ENCODE measurements around the gene LRPAP1. TPM values are rescaled to one million over a fixed set of nuclear protein-coding genes. Genes with fewer than 3 reads are reported as not detected.

The LRPAP1 gene
- total RNA-seq, 1 donor: 82.9 TPM

DNA sequence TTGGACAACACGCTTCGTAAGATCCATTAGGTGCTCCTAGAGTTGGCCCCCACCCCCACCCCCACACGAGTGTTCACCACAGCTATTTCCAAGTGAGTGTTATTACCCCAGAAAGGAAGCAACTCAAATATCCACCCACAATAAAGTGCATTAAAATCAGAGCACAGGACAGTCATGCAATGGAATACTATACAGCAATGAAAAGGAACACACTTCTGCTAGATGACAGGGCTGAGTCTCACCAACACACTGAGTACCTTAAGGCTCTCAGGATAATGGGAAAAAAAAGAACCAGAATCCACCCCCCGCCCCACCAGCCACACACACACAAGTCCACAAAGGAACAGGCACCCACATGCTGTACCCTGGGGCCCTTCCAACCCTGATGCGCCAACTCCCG, 21.0 kb downstream of the LRPAP1 start:
- no peak overlapping the region for H3K27ac ChIP-seq (ENCODE audit: low read depth, low read length)
- DNase-seq (ENCODE audit: insufficient read length, low spot score, missing footprints): no peak
- H3K36me3 ChIP-seq (ENCODE audit: insufficient read depth, low read length): peaks cover 50% of the 10 kb centered on the region
- no peaks in the 10 kb centered on the region for H3K27me3 ChIP-seq (ENCODE audit: insufficient read depth, low read length)
- no peaks in the 10 kb centered on the region for H3K79me2 ChIP-seq (ENCODE audit: insufficient read depth, low read length)
- TF ChIP-seq, protein P1, sequence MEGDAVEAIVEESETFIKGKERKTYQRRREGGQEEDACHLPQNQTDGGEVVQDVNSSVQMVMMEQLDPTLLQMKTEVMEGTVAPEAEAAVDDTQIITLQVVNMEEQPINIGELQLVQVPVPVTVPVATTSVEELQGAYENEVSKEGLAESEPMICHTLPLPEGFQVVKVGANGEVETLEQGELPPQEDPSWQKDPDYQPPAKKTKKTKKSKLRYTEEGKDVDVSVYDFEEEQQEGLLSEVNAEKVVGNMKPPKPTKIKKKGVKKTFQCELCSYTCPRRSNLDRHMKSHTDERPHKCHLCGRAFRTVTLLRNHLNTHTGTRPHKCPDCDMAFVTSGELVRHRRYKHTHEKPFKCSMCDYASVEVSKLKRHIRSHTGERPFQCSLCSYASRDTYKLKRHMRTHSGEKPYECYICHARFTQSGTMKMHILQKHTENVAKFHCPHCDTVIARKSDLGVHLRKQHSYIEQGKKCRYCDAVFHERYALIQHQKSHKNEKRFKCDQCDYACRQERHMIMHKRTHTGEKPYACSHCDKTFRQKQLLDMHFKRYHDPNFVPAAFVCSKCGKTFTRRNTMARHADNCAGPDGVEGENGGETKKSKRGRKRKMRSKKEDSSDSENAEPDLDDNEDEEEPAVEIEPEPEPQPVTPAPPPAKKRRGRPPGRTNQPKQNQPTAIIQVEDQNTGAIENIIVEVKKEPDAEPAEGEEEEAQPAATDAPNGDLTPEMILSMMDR (IDR thresholded peaks at IDR 0.05; ENCODE audit: extremely low read depth, low read depth, low read length): no peak
- no peak overlapping the region for H2AFZ ChIP-seq (ENCODE audit: low read length)
- no peak overlapping the region for H3K4me2 ChIP-seq (ENCODE audit: insufficient read depth, low read length)
- no peaks in the 10 kb centered on the region for H3K9me3 ChIP-seq (ENCODE audit: low read depth, low read length)
- H3K4me1 ChIP-seq (ENCODE audit: insufficient read depth, low read length): no peaks in the 10 kb centered on the region
- H3K4me3 ChIP-seq (ENCODE audit: insufficient read depth, low read length): no peak overlapping the region
- H4K20me1 ChIP-seq (ENCODE audit: insufficient read depth, low read length): peaks cover 9% of the 10 kb centered on the region

DNA sequence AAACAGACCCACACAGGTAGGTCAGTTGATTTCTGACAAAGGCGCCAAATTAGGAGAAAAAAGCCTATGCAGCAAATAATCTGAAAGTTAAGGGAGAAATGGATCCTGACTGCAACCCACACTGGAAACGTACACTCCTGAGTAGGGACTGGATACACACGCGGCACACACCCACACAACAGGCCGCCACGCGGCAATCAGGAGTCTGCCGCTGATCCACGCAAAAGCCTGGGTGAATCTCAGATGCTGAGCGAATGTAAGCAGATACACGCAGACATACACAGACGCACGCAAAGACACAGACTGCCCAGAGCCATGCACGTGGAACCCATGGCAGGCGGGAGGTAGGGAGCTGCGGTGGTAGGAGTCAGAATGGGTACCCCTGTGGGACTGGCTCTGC, 21.7 kb downstream of the LRPAP1 start:
- H3K27me3 ChIP-seq (ENCODE audit: insufficient read depth, low read length): no peaks in the 10 kb centered on the region
- no peak for DNase-seq (ENCODE audit: insufficient read length, low spot score, missing footprints)
- H3K27ac ChIP-seq (ENCODE audit: low read depth, low read length): no peak overlapping the region
- H2AFZ ChIP-seq (ENCODE audit: low read length): no peak overlapping the region
- no peaks in the 10 kb centered on the region for H3K4me1 ChIP-seq (ENCODE audit: insufficient read depth, low read length)
- H4K20me1 ChIP-seq (ENCODE audit: insufficient read depth, low read length): peaks cover 9% of the 10 kb centered on the region
- peaks cover 45% of the 10 kb centered on the region for H3K36me3 ChIP-seq (ENCODE audit: insufficient read depth, low read length)
- H3K9me3 ChIP-seq (ENCODE audit: low read depth, low read length): no peaks in the 10 kb centered on the region
- no peak overlapping the region for H3K4me2 ChIP-seq (ENCODE audit: insufficient read depth, low read length)
- H3K4me3 ChIP-seq (ENCODE audit: insufficient read depth, low read length): no peak overlapping the region
- TF ChIP-seq, protein P1 (IDR thresholded peaks at IDR 0.05; ENCODE audit: extremely low read depth, low read depth, low read length): no peak
- no peaks in the 10 kb centered on the region for H3K79me2 ChIP-seq (ENCODE audit: insufficient read depth, low read length)

DNA sequence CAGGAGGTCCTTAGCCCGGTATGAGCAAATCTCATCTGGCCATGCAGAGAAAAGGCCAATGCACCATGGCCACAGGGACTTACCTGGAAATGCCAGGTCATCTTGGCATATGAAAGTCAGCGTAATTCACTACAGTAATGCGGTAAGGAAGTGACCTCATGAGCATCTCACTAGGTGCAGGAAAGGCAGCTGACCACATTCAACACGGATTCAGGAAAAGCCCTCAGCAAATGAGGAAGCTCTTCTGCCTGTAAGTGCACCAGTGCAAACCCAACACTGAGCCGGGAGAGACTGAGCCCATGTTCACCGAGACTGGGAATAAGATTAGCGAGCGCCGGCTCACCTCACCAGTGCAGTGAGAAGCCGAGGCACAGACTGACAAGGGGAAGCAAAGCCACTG, 23.7 kb downstream of the LRPAP1 start:
- Histone ChIP-seq H3K79me2 (ENCODE audit: insufficient read depth, low read length) (peaks cover 10% of the 10 kb centered on the region), H2AFZ (ENCODE audit: low read length) (no peak overlapping the region), H3K9me3 (ENCODE audit: low read depth, low read length) (no peaks in the 10 kb centered on the region), H3K36me3 (ENCODE audit: insufficient read depth, low read length) (peaks cover 32% of the 10 kb centered on the region), H3K4me2 (ENCODE audit: insufficient read depth, low read length) (no peak overlapping the region), H3K27ac (ENCODE audit: low read depth, low read length) (no peak overlapping the region), H3K4me3 (ENCODE audit: insufficient read depth, low read length) (no peak overlapping the region), H4K20me1 (ENCODE audit: insufficient read depth, low read length) (peaks cover 19% of the 10 kb centered on the region), H3K4me1 (ENCODE audit: insufficient read depth, low read length) (no peaks in the 10 kb centered on the region), H3K27me3 (ENCODE audit: insufficient read depth, low read length) (no peaks in the 10 kb centered on the region)
- DNase-seq (ENCODE audit: insufficient read length, low spot score, missing footprints): no peak
- TF ChIP-seq, protein P1 (IDR thresholded peaks at IDR 0.05; ENCODE audit: extremely low read depth, low read depth, low read length): no peak

DNA sequence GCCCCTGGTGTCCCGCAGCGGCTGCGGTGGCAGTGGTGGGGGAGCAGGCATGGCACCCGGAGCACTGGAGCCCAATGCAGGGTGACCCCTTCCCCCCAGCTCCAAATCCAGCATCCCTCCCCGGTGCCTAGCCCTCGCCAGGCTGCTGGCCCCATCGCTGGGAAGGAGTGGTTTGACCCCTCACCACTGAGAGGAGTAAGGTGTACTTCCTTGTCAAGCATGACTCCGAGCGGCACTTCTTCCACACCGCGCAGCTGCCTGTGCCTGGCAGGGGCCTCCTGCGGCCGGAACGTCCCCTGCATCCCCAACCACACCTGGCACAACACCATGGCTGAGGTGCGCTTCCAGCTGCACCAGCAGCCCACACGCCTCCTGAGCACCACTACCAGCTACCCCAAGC, 27.0 kb downstream of the LRPAP1 start:
- no peak for DNase-seq (ENCODE audit: insufficient read length, low spot score, missing footprints)
- Histone ChIP-seq H3K27ac (ENCODE audit: low read depth, low read length) (no peak overlapping the region), H3K9me3 (ENCODE audit: low read depth, low read length) (no peaks in the 10 kb centered on the region), H3K4me1 (ENCODE audit: insufficient read depth, low read length) (no peaks in the 10 kb centered on the region), H3K4me3 (ENCODE audit: insufficient read depth, low read length) (no peak overlapping the region), H3K36me3 (ENCODE audit: insufficient read depth, low read length) (peaks cover 13% of the 10 kb centered on the region), H3K27me3 (ENCODE audit: insufficient read depth, low read length) (no peaks in the 10 kb centered on the region), H4K20me1 (ENCODE audit: insufficient read depth, low read length) (peaks cover 26% of the 10 kb centered on the region), H3K79me2 (ENCODE audit: insufficient read depth, low read length) (peaks cover 10% of the 10 kb centered on the region), H2AFZ (ENCODE audit: low read length) (no peak overlapping the region), H3K4me2 (ENCODE audit: insufficient read depth, low read length) (no peak overlapping the region)
- TF ChIP-seq, protein P1 (IDR thresholded peaks at IDR 0.05; ENCODE audit: extremely low read depth, low read depth, low read length): no peak
